HepG2 (cell line): ENCODE data around the gene SKIC2. TPM values are rescaled to one million over a fixed set of nuclear protein-coding genes. Genes with fewer than 3 reads are reported as not detected.

Source experiments
- ARNT ChIP-seq: fragments of 450-650 bp; IDR thresholded peaks from 2 replicates; pipeline ENCODE4 v1.6.1; 2017
- ATF1 ChIP-seq: IDR thresholded peaks from 2 replicates; pipeline ENCODE4 v1.6.1; 2016; ENCODE audit warnings: mild to moderate bottlenecking, control low read depth
- CENPT ChIP-seq: sonication (generic); formaldehyde crosslinking; IDR thresholded peaks from 2 replicates; pipeline ENCODE4 v1.8.0; 2022; ENCODE audit warnings: low read depth, mild to moderate bottlenecking, moderate library complexity, missing genetic modification reagents
- ESRRA ChIP-seq: sonication (generic); formaldehyde crosslinking; IDR thresholded peaks from 2 replicates; pipeline ENCODE4 v1.5.1; 2020; ENCODE audit warnings: mild to moderate bottlenecking, low read depth, missing genetic modification reagents
- FOSL2 ChIP-seq: sonication (generic); formaldehyde crosslinking; IDR thresholded peaks from 2 replicates; pipeline ENCODE4 v1.4.0; 2020; ENCODE audit warnings: missing genetic modification reagents
- HDAC1 ChIP-seq: sonication (generic); formaldehyde crosslinking; IDR thresholded peaks from 2 replicates; pipeline ENCODE4 v1.5.1; 2020; ENCODE audit warnings: mild to moderate bottlenecking, missing genetic modification reagents
- HHEX ChIP-seq: IDR thresholded peaks from 2 replicates; pipeline ENCODE4 v1.6.1; 2016; ENCODE audit warnings: control low read depth
- IRX3 ChIP-seq: sonication (generic); formaldehyde crosslinking; IDR thresholded peaks from 2 replicates; pipeline ENCODE4 v1.8.1; 2023; ENCODE audit warnings: mild to moderate bottlenecking, low read depth, missing genetic modification reagents, borderline replicate concordance
- KAT7 ChIP-seq: IDR thresholded peaks from 2 replicates; pipeline ENCODE4 v1.6.1; 2018; ENCODE audit warnings: borderline replicate concordance, missing compliant biosample characterization
- MLLT10 ChIP-seq: sonication (generic); formaldehyde crosslinking; IDR thresholded peaks from 2 replicates; pipeline ENCODE4 v1.4.0; 2020; ENCODE audit warnings: missing genetic modification reagents
- NFKBIZ ChIP-seq: IDR thresholded peaks from 2 replicates; pipeline ENCODE4 v1.6.1; 2018; ENCODE audit warnings: missing genetic modification reagents, missing compliant biosample characterization
- SKI ChIP-seq: fragments of 450-650 bp; IDR thresholded peaks from one replicate; pipeline ENCODE4 v1.6.1; 2018; ENCODE audit warnings: mild to moderate bottlenecking; ENCODE audit not compliant: partially characterized antibody
- SMAD3 ChIP-seq: sonication (generic); formaldehyde crosslinking; IDR thresholded peaks from 2 replicates; pipeline ENCODE4 v1.4.0; 2020; ENCODE audit warnings: missing genetic modification reagents
- STAG1 ChIP-seq: sonication (generic); formaldehyde crosslinking; IDR thresholded peaks from 2 replicates; pipeline ENCODE4 v1.4.0; 2020; ENCODE audit warnings: missing genetic modification reagents
- ZKSCAN5 ChIP-seq: sonication (generic); formaldehyde crosslinking; IDR thresholded peaks from 2 replicates; pipeline ENCODE4 v1.5.1; 2020; ENCODE audit warnings: mild to moderate bottlenecking, missing genetic modification reagents
- ZMYM2 ChIP-seq: sonication (generic); formaldehyde crosslinking; IDR thresholded peaks from 2 replicates; pipeline ENCODE4 v1.8.0; 2022; ENCODE audit warnings: mild to moderate bottlenecking, missing genetic modification reagents
- ZNF12 ChIP-seq: sonication (generic); formaldehyde crosslinking; IDR thresholded peaks from 2 replicates; pipeline ENCODE4 v1.5.0; 2020; ENCODE audit warnings: missing genetic modification reagents
- ZNF292 ChIP-seq: sonication (generic); formaldehyde crosslinking; IDR thresholded peaks from 2 replicates; pipeline ENCODE4 v1.8.1; 2022; ENCODE audit warnings: mild to moderate bottlenecking, low read depth, missing genetic modification reagents, borderline replicate concordance
- ZNF30 ChIP-seq: sonication (generic); formaldehyde crosslinking; IDR thresholded peaks from 2 replicates; pipeline ENCODE4 v1.5.0; 2020; ENCODE audit warnings: mild to moderate bottlenecking, missing genetic modification reagents
- ZNF432 ChIP-seq: sonication (generic); formaldehyde crosslinking; IDR thresholded peaks from 2 replicates; pipeline ENCODE4 v1.5.0; 2020; ENCODE audit warnings: missing genetic modification reagents, mild to moderate bottlenecking, borderline replicate concordance
- ZNF543 ChIP-seq: sonication (generic); formaldehyde crosslinking; IDR thresholded peaks from 2 replicates; pipeline ENCODE4 v1.4.0; 2020; ENCODE audit warnings: mild to moderate bottlenecking, missing genetic modification reagents
- ZNF782 ChIP-seq: sonication (generic); formaldehyde crosslinking; IDR thresholded peaks from 2 replicates; pipeline ENCODE4 v1.4.0; 2020; ENCODE audit warnings: missing genetic modification reagents, mild to moderate bottlenecking, borderline replicate concordance
- ZNF790 ChIP-seq: sonication (generic); formaldehyde crosslinking; IDR thresholded peaks from 2 replicates; pipeline ENCODE4 v1.8.0; 2022; ENCODE audit warnings: missing genetic modification reagents, mild to moderate bottlenecking, borderline replicate concordance
- polyA plus RNA-seq, 8 experiments: library from polyadenylated mRNA; depleted of rRNA in 3 of 8; stranded (reverse) in 7 of 8; unstranded in 1 of 8; fragments of >200 nt; fragmentation: Illumina TruSeq in 4 of 8; extraction: Trizol in 4 of 8; gene quantifications; 2 replicates each; pipeline versions ENCODE4 v1.2.1 to v1.2.3, GENCODE V29; 2011 to 2016; ENCODE audit warnings: low read depth in 4 of 8, missing spikeins in 1 of 8, mixed read lengths in 1 of 8; ENCODE audit not compliant: insufficient read depth in 1 of 8
- total RNA-seq, 5 experiments: library from RNA; depleted of rRNA; stranded (reverse); fragments of >200 nt; fragmentation: Illumina TruSeq; extraction: Trizol; gene quantifications; 2 replicates each; pipeline ENCODE4 v1.2.3, GENCODE V29; 2016; ENCODE audit warnings: low read depth in 1 of 5
- TF ChIP-seq, protein P1 (sequence below): fragments of 450-650 bp; IDR thresholded peaks from 2 replicates; pipeline ENCODE4 v1.6.1; 2016
- TF ChIP-seq, protein P2 (sequence below): sonication (generic); formaldehyde crosslinking; IDR thresholded peaks from 2 replicates; pipeline ENCODE4 v1.8.0; 2022; ENCODE audit warnings: mild to moderate bottlenecking, missing genetic modification reagents, borderline replicate concordance
- TF ChIP-seq, protein P3 (sequence below): sonication (generic); formaldehyde crosslinking; conservative IDR thresholded peaks from 2 replicates; pipeline ENCODE4 v1.5.0; 2020; ENCODE audit warnings: missing genetic modification reagents
- TF ChIP-seq, protein P4 (sequence below): sonication (generic); formaldehyde crosslinking; IDR thresholded peaks from 2 replicates; pipeline ENCODE4 v1.5.0; 2020; ENCODE audit warnings: missing genetic modification reagents

Gene SKIC2
- total and polyA plus RNA-seq, 2 of the 13 experiments (the other 11 are each of a cell fraction or from before 2014, with no cell fraction given) = 67.1 to 68.4 TPM

DNA sequence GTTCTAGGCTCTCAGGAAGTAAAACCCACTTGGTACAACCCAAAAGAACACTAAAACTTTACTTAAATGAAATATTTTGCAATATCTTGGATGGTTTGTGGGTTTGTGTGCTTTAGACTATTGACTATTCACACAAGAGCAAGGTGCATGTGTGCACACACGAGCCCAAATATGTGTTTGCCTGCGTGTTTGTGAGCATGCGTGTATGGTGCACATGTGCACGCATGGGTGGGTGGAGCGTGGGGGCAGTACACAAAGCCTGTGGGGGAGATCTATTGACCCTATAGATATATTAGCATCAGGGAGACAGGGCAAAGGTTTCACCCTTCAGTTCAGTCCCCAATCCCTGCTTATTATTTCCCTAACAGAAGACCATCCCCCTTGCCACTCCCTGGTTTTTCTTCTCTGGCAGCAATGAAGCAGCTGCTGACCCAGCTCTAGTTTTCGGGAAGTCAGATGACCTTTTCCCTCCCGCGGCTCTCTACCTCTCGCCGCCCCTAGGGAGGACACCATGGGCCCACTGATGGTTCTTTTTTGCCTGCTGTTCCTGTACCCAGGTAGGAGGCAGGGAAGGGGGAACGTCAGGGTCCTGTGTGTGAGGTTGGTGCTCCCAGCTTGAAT, 31.6 kb upstream of the SKIC2 start, which contains the start of gene C2 (continued):
- TF ChIP-seq ZNF292 (CRISPR knock-in tag) (peak; percentile 59; the same call in 1 of the 2 replicates), ESRRA (CRISPR knock-in tag) (peak; percentile 16; the same call in 1 of the 2 replicates), KAT7 (CRISPR knock-in tag) (peak; percentile 72), HDAC1 (CRISPR knock-in tag) (peak; percentile 92; the same call in 1 of the 2 replicates), ZNF432 (CRISPR knock-in tag) (no peak), ATF1 (CRISPR knock-in tag) (peak; percentile 79), HHEX (CRISPR knock-in tag) (peak; percentile 92), CENPT (no peak), SMAD3 (CRISPR knock-in tag) (peak; percentile 87; the same call in 1 of the 2 replicates), MLLT10 (CRISPR knock-in tag) (no peak), IRX3 (CRISPR knock-in tag) (peak; percentile 78; the same call in 1 of the 2 replicates), ZNF543 (CRISPR knock-in tag) (no peak), SKI (peak; percentile 72), ZNF30 (no peak), ZNF12 (CRISPR knock-in tag) (0 out of 2 replicates have a peak, but pooled peaks have one; percentile 51), NFKBIZ (CRISPR knock-in tag) (peak; percentile 23), ZNF782 (no peak), FOSL2 (peak; percentile 82), STAG1 (no peak), ARNT (no peak), ZKSCAN5 (CRISPR knock-in tag) (no peak), ZMYM2 (CRISPR knock-in tag) (peak; percentile 98), ZNF790 (CRISPR knock-in tag) (peak; percentile 40; the same call in 1 of the 2 replicates)
- TF ChIP-seq, protein P1, sequence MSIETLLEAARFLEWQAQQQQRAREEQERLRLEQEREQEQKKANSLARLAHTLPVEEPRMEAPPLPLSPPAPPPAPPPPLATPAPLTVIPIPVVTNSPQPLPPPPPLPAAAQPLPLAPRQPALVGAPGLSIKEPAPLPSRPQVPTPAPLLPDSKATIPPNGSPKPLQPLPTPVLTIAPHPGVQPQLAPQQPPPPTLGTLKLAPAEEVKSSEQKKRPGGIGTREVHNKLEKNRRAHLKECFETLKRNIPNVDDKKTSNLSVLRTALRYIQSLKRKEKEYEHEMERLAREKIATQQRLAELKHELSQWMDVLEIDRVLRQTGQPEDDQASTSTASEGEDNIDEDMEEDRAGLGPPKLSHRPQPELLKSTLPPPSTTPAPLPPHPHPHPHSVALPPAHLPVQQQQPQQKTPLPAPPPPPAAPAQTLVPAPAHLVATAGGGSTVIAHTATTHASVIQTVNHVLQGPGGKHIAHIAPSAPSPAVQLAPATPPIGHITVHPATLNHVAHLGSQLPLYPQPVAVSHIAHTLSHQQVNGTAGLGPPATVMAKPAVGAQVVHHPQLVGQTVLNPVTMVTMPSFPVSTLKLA = peak; percentile 95
- TF ChIP-seq, protein P2, sequence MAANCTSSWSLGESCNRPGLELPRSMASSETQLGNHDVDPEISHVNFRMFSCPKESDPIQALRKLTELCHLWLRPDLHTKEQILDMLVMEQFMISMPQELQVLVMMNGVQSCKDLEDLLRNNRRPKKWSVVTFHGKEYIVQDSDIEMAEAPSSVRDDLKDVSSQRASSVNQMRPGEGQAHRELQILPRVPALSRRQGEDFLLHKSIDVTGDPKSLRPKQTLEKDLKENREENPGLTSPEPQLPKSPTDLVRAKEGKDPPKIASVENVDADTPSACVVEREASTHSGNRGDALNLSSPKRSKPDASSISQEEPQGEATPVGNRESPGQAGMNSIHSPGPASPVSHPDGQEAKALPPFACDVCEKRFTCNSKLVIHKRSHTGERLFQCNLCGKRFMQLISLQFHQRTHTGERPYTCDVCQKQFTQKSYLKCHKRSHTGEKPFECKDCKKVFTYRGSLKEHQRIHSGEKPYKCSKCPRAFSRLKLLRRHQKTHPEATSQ = peak; percentile 96; the same call in 1 of the 2 replicates
- TF ChIP-seq, protein P3, sequence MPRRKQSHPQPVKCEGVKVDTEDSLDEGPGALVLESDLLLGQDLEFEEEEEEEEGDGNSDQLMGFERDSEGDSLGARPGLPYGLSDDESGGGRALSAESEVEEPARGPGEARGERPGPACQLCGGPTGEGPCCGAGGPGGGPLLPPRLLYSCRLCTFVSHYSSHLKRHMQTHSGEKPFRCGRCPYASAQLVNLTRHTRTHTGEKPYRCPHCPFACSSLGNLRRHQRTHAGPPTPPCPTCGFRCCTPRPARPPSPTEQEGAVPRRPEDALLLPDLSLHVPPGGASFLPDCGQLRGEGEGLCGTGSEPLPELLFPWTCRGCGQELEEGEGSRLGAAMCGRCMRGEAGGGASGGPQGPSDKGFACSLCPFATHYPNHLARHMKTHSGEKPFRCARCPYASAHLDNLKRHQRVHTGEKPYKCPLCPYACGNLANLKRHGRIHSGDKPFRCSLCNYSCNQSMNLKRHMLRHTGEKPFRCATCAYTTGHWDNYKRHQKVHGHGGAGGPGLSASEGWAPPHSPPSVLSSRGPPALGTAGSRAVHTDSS (CRISPR knock-in tag) = no peak
- TF ChIP-seq, protein P4, sequence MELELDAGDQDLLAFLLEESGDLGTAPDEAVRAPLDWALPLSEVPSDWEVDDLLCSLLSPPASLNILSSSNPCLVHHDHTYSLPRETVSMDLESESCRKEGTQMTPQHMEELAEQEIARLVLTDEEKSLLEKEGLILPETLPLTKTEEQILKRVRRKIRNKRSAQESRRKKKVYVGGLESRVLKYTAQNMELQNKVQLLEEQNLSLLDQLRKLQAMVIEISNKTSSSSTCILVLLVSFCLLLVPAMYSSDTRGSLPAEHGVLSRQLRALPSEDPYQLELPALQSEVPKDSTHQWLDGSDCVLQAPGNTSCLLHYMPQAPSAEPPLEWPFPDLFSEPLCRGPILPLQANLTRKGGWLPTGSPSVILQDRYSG (CRISPR knock-in tag) = no peak
